Mononuclear cell (primary cell): ENCODE measurements around the gene SLC35B4. TPM values are rescaled to one million over a fixed set of nuclear protein-coding genes. Genes with fewer than 3 reads are reported as not detected.

Experiments used
- H3K27me3 ChIP-seq: 2 replicates; pipeline ENCODE4 v1.6.0; 2011; ENCODE audit warnings: low read length, control low read depth; ENCODE audit not compliant: insufficient read depth
- H3K4me1 ChIP-seq: 2 replicates; pipeline ENCODE4 v1.5.1; 2011; ENCODE audit warnings: mild to moderate bottlenecking, low read length, control low read depth; ENCODE audit not compliant: insufficient read depth
- H3K4me3 ChIP-seq: 2 replicates; pipeline ENCODE4 v1.5.1; 2011; ENCODE audit warnings: mild to moderate bottlenecking, low read length, moderate library complexity
- H3K9me3 ChIP-seq: 2 replicates; pipeline ENCODE4 v1.5.1; 2011; ENCODE audit warnings: low read depth, mild to moderate bottlenecking, control low read depth, low read length
- total RNA-seq: library from RNA; depleted of rRNA; stranded (reverse); fragments of >200 nt; gene quantifications from one replicate; pipeline ENCODE4 v1.2.3, GENCODE V29; 2012

Gene SLC35B4
- total RNA-seq, 1 donor, result 6.8 TPM

- Histone ChIP-seq H3K27me3 (no peaks in the 10 kb centered on the region), H3K9me3 (no peaks in the 10 kb centered on the region), H3K4me3 (no peak overlapping the region), H3K4me1 (no peaks in the 10 kb centered on the region)
These were observed 71.5 kb downstream of the SLC35B4 start for GRCh38 chr7:134245253-134245652.

Other genes with a start within 250 kb of the SLC35B4 start
- gene LRGUK, start 189.6 kb downstream of the SLC35B4 start, total RNA-seq, result 0.94 TPM
- gene AKR1B1, start 142.2 kb upstream of the SLC35B4 start, total RNA-seq, result 39.7 TPM
- not detected for gene AKR1B10, start 210.6 kb upstream of the SLC35B4 start, total RNA-seq
- not detected for gene AKR1B15, start 232.2 kb upstream of the SLC35B4 start, total RNA-seq